Tibial nerve (tissue), 4 donors: ENCODE data around the gene FAM135A. TPM values are rescaled to one million over a fixed set of nuclear protein-coding genes. Genes with fewer than 3 reads are reported as not detected.

ENCODE experiments used
- DNase-seq, 2 donors: peaks; one replicate each; pipeline ENCODE4 v3.0.0-alpha.2; 2019; ENCODE audit warnings: low spot score in 2 of 2
- H3K27ac ChIP-seq, 4 donors: fragments of 200-600 bp; sonication (generic) in 3 of 4; one replicate each; pipeline ENCODE4 v1.5.1; 2017 to 2019; ENCODE audit warnings: mild to moderate bottlenecking in 1 of 4
- H3K27me3 ChIP-seq, 2 donors: fragments of 200-600 bp; sonication (generic) in 1 of 2; one replicate each; pipeline versions ENCODE4 v1.5.1 to v1.6.0; 2017 to 2019
- H3K36me3 ChIP-seq, 3 donors: fragments of 200-600 bp; sonication (generic); one replicate each; pipeline ENCODE4 v1.5.1; 2018 to 2019
- H3K4me1 ChIP-seq, 4 donors: fragments of 200-600 bp; sonication (generic) in 3 of 4; one replicate each; pipeline ENCODE4 v1.5.1; 2017 to 2019
- H3K4me3 ChIP-seq, 4 donors: fragments of 200-600 bp; sonication (generic) in 3 of 4; one replicate each; pipeline ENCODE4 v1.5.1; 2017 to 2019; ENCODE audit warnings: mild to moderate bottlenecking in 1 of 4, moderate library complexity in 1 of 4
- H3K9me3 ChIP-seq, 4 donors: fragments of 200-600 bp; sonication (generic) in 3 of 4; one replicate each; pipeline ENCODE4 v1.5.1; 2017 to 2019
- CTCF ChIP-seq, 5 experiments: fragments of 200-600 bp in 3 of 5; fragments of 450-650 bp in 2 of 5; sonication (generic) in 3 of 5; IDR thresholded peaks; one replicate each; pipeline ENCODE4 v1.5.1; 2016 to 2019; ENCODE audit warnings: antibody characterized with exemption in 5 of 5, mild to moderate bottlenecking in 3 of 5, moderate library complexity in 2 of 5
- EP300 ChIP-seq, 2 donors: sonication (generic); formaldehyde crosslinking; IDR thresholded peaks; one replicate each; pipeline ENCODE4 v1.6.1; 2017; ENCODE audit warnings: antibody characterized with exemption in 2 of 2, mild to moderate bottlenecking in 1 of 2
- POLR2A ChIP-seq, 2 donors: fragments of 450-650 bp; IDR thresholded peaks; one replicate each; pipeline ENCODE4 v1.6.1; 2017; ENCODE audit warnings: antibody characterized with exemption in 2 of 2, mild to moderate bottlenecking in 2 of 2, moderate library complexity in 2 of 2
- WGBS, 2 donors: methylation state at CpG; one replicate each; pipeline ENCODE4 v1.1.5; 2018; 5-methylcytosine and 5-hydroxymethylcytosine counted together
- total RNA-seq, 4 donors: library from RNA; depleted of rRNA; stranded (reverse); fragments of >200 nt; gene quantifications; one replicate each; pipeline ENCODE4 v1.1.0, GENCODE V29; 2016

The FAM135A gene
- total RNA-seq, 4 donors from 2014 or later = 23.7 to 30.8 (median 27.3) TPM

GRCh38 chr6:70575899-70576495 is 162.7 kb downstream of the FAM135A start:
- Histone ChIP-seq H3K9me3 (no peaks in the 10 kb centered on the region), H3K36me3 (peaks cover 0 to 19% (median 4%) of the 10 kb centered on the region in 3 donors), H3K27ac (no peak overlapping the region), H3K27me3 (no peaks in the 10 kb centered on the region), H3K4me1 (no peaks in the 10 kb centered on the region), H3K4me3 (no peak overlapping the region)
- no peak for TF ChIP-seq CTCF (IDR thresholded peaks at IDR 0.05)
- no peak for TF ChIP-seq POLR2A (IDR thresholded peaks at IDR 0.05)
- no peak for TF ChIP-seq EP300 (IDR thresholded peaks at IDR 0.05)
- WGBS, 2 donors = 67 to 68% methylated on average over 7 of the region's 7 CpGs
- no peak for DNase-seq

- Histone ChIP-seq H3K4me3 (no peak overlapping the region), H3K27ac (no peak overlapping the region), H3K36me3 (peaks cover 0 to 100% (median 0%) of the 10 kb centered on the region in 3 donors), H3K27me3 (no peaks in the 10 kb centered on the region), H3K4me1 (no peaks in the 10 kb centered on the region), H3K9me3 (no peaks in the 10 kb centered on the region)
- WGBS, 2 donors = 94 to 96% methylated on average over 1 of the region's 1 CpG
- no peak for TF ChIP-seq EP300 (IDR thresholded peaks at IDR 0.05)
- no peak for TF ChIP-seq POLR2A (IDR thresholded peaks at IDR 0.05)
- no peak for TF ChIP-seq CTCF (IDR thresholded peaks at IDR 0.05)
- no peak for DNase-seq
Measured at GRCh38 chr6:70586114-70586513, 172.8 kb downstream of the FAM135A start.

DNA sequence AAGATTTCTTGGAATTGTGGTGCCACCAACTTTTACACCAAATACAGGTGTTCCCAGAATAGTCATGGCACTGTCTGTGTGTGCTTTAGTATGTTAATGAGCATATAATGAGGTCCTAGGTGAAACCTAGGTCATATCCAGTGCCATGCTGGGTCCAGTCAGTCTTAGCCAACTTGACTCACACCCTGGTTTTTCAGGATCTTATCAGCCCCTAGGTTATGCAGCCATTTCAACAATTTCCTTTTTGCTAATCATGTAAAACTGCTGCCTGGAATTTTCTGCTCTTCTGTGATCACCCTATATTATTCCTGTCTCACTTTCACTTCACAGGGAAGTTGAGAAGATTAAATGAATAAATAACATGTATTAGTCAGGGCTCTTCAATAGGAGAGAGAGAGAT is 177.1 kb downstream of the FAM135A start:
- TF ChIP-seq EP300 (IDR thresholded peaks at IDR 0.05) (no peak), CTCF (IDR thresholded peaks at IDR 0.05) (no peak), POLR2A (IDR thresholded peaks at IDR 0.05) (no peak)
- Histone ChIP-seq H3K27me3 (no peaks in the 10 kb centered on the region), H3K9me3 (no peaks in the 10 kb centered on the region), H3K27ac (no peak overlapping the region), H3K36me3 (peaks cover 0 to 74% (median 0%) of the 10 kb centered on the region in 3 donors), H3K4me1 (no peaks in the 10 kb centered on the region), H3K4me3 (no peak overlapping the region)
- DNase-seq = no peak

DNA sequence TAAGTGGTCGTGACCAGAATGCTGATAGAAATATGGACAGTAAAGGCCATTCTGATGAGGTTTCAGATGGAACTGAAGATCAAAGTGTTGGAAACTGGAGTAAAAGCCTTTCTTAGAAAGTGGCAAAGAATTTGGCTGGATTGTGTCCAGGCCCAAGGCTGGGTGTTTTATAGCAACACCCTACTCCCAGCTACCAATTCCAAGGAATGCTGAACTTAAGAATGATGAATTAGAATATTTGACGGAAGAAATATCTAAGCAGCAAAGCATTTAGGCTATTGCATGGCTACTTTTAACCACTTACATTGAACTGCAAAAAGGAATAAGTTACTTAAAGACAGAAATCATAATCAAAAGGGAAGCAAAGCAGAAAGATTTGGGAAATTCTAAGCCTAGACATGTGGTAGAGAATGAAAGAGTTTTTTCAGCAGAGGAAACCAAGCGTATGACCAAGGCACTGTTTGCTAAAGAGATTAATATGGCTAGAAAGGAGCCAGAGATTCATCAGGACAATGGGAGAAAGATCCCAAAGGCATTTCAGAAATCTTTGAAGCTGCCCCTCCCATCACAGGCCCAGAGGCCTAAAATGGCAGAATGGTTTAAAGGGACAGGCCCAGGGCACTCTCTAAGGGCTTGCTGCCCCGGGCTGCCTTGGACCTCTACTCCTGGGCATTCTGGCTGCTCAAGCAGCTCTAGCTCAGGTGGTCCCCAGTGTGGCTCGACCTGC is 179.2 kb downstream of the FAM135A start:
- no peaks in the 10 kb centered on the region for H3K27me3 ChIP-seq
- H3K36me3 ChIP-seq = peaks cover 0 to 52% (median 0%) of the 10 kb centered on the region in 3 donors
- no peak overlapping the region for H3K4me3 ChIP-seq
- TF ChIP-seq EP300 (IDR thresholded peaks at IDR 0.05) = no peak
- H3K27ac ChIP-seq = no peak overlapping the region
- no peaks in the 10 kb centered on the region for H3K4me1 ChIP-seq
- no peaks in the 10 kb centered on the region for H3K9me3 ChIP-seq
- no peak for DNase-seq
- WGBS, 2 donors = 54 to 58% methylated on average over 4 to 5 of the region's 5 CpGs

DNA sequence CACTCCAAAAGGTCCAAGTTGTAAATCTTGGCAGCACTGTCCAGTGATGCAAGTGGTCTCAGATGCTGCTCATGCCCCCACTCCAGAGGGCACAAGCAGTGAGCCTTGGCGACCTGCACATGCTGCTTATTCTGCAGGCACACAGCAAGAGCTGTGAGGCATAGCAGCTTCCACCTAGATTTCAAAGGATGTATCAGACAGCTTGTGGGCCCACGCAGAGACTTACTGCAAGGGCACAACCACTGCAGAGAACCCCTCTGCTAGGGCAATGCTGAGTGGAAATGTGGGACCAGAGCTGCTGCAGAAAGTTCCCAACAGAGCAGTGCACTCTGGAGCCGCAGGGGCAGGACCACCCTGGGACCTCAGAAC is 179.8 kb downstream of the FAM135A start:
- TF ChIP-seq POLR2A (IDR thresholded peaks at IDR 0.05) (no peak), EP300 (IDR thresholded peaks at IDR 0.05) (no peak), CTCF (IDR thresholded peaks at IDR 0.05) (no peak)
- Histone ChIP-seq H3K27ac (no peak overlapping the region), H3K9me3 (no peaks in the 10 kb centered on the region), H3K4me3 (no peak overlapping the region), H3K36me3 (peaks cover 0 to 47% (median 0%) of the 10 kb centered on the region in 3 donors), H3K27me3 (no peaks in the 10 kb centered on the region), H3K4me1 (no peaks in the 10 kb centered on the region)
- DNase-seq = no peak
- WGBS, 2 donors = 72 to 88% methylated on average over 2 to 3 of the region's 3 CpGs
